Measurements from ENCODE around the gene HAUS6.

The HAUS6 gene

GRCh38 chr9:19074836-19075235 is 27.9 kb downstream of the HAUS6 start:
- H3K27ac ChIP-seq = no peak overlapping the region
- peak; percentile 22 for DNase-seq (ENCODE audit: low spot score)
- CTCF ChIA-PET = interaction anchor here (0.6 kb wide), 1 partner anchor 67 kb away, joined by 4 read pairs; no protein-coding TSS in a partner anchor
- no peak for TF ChIP-seq CTCF (conservative IDR thresholded peaks at IDR 0.05; ENCODE audit: low read depth)
- POLR2A ChIA-PET (ENCODE audit: low non-redundant PET) = no interaction called here

GRCh38 chr9:19074229-19074628 is 28.5 kb downstream of the HAUS6 start:
- DNase-seq (ENCODE audit: low spot score) = no peak
- H3K27ac ChIP-seq = no peak overlapping the region
- TF ChIP-seq CTCF (conservative IDR thresholded peaks at IDR 0.05; ENCODE audit: low read depth) = no peak
- POLR2A ChIA-PET (ENCODE audit: low non-redundant PET) = no interaction called here
- CTCF ChIA-PET = interaction anchor here (1.1 kb wide), 1 partner anchor 379 kb away, joined by 6 read pairs; no protein-coding TSS in a partner anchor

- no peak overlapping the region for H3K27ac ChIP-seq
- CTCF ChIA-PET = interaction anchor here (0.6 kb wide), 1 partner anchor 9 kb away, joined by 3 read pairs; no protein-coding TSS in a partner anchor
- POLR2A ChIA-PET (ENCODE audit: low non-redundant PET) = no interaction called here
- no peak for TF ChIP-seq CTCF (conservative IDR thresholded peaks at IDR 0.05; ENCODE audit: low read depth)
- DNase-seq (ENCODE audit: low spot score) = no peak
These were observed 45.7 kb downstream of the HAUS6 start for GRCh38 chr9:19057033-19057432.

- H3K27ac ChIP-seq = peak overlapping the region; percentile 98
- POLR2A ChIA-PET (ENCODE audit: low non-redundant PET) = no interaction called here
- CTCF ChIA-PET = interaction anchor here (0.5 to 0.7 kb wide), 2 partner anchors 11 to 120 kb away, joined by 3 read pairs; no protein-coding TSS in a partner anchor
These were observed 51.8 kb downstream of the HAUS6 start for GRCh38 chr9:19050637-19051591.

GRCh38 chr9:19049917-19050636 is 52.6 kb downstream of the HAUS6 start:
- no peak for DNase-seq (ENCODE audit: low spot score)
- CTCF ChIA-PET = interaction anchor here (1.7 kb wide), 1 partner anchor 124 kb away, joined by 12 read pairs; no protein-coding TSS in a partner anchor
- TF ChIP-seq CTCF (conservative IDR thresholded peaks at IDR 0.05; ENCODE audit: low read depth) = no peak
- peak overlapping the region; percentile 98 for H3K27ac ChIP-seq
- POLR2A ChIA-PET (ENCODE audit: low non-redundant PET) = no interaction called here

More at GRCh38 chr9:19050637-19051591, 51.8 kb downstream of the HAUS6 start:
- DNase-seq (ENCODE audit: low spot score) = peak; percentile 25
- no peak for TF ChIP-seq CTCF (conservative IDR thresholded peaks at IDR 0.05; ENCODE audit: low read depth)

Data from RWPE1 (cell line).